ENCODE data around the gene ITGAL. TPM values are rescaled to one million over a fixed set of nuclear protein-coding genes. Genes with fewer than 3 reads are reported as not detected.

The ITGAL gene
- polyA plus RNA-seq, 1 donor (not counting 4 experiments of a cell fraction or from before 2014, with no cell fraction given) = not detected

DNA sequence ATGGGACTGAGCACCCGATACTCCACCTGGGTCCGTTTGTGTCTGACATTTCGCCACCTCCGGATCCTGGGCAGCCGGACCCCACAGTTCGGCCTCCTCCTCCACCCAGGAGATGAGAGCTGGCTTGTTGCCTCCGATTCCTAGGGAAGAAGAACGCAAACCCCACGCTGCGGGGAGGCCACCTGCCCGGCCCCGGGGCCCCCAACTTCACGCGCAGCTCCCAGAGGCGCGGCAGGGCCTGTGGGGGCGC is 85.1 kb downstream of the ITGAL start:
- no peak for DNase-seq (ENCODE audit: low read depth, low spot score)
- Histone ChIP-seq H3K9ac (ENCODE audit: control insufficient read depth, extremely low read depth, insufficient read depth, low read length) (peak overlapping the region; percentile 91), H4K20me1 (ENCODE audit: control insufficient read depth, extremely low read depth, insufficient read depth, low read length) (no peaks in the 10 kb centered on the region), H3K9me3 (ENCODE audit: control insufficient read depth, low read depth, low read length) (no peaks in the 10 kb centered on the region), H3K4me1 (ENCODE audit: control insufficient read depth, extremely low read depth, insufficient read depth, low read length) (peaks cover 11% of the 10 kb centered on the region), H3K4me3 (ENCODE audit: control insufficient read depth in 2 of 3, extremely low read depth in 1 of 3, insufficient read depth in 2 of 3, low read depth in 1 of 3, low read length in 3 of 3) (peak overlapping the region; percentile 70 to 86 (median 83)), H3K27ac (ENCODE audit: control insufficient read depth, insufficient read depth, low read length) (peak overlapping the region; percentile 84), H3K79me2 (ENCODE audit: control insufficient read depth, insufficient read depth, low read length) (peaks cover 18% of the 10 kb centered on the region), H3K36me3 (ENCODE audit: control insufficient read depth in 2 of 2, extremely low read depth in 1 of 2, insufficient read depth in 2 of 2, low read length in 2 of 2) (peaks cover 0 to 8% of the 10 kb centered on the region in 2 experiments), H3K4me2 (ENCODE audit: control insufficient read depth, extremely low read depth, insufficient read depth, low read depth, low read length) (peak overlapping the region; percentile 85), H3K27me3 (ENCODE audit: control insufficient read depth, extremely low read depth, insufficient read depth, low read length) (no peaks in the 10 kb centered on the region), H3K9me1 (ENCODE audit: control insufficient read depth, extremely low read depth, insufficient read depth, low read length) (no peaks in the 10 kb centered on the region), H2AFZ (ENCODE audit: control insufficient read depth, low read length) (peak overlapping the region; percentile 81)
- TF ChIP-seq, protein P1, sequence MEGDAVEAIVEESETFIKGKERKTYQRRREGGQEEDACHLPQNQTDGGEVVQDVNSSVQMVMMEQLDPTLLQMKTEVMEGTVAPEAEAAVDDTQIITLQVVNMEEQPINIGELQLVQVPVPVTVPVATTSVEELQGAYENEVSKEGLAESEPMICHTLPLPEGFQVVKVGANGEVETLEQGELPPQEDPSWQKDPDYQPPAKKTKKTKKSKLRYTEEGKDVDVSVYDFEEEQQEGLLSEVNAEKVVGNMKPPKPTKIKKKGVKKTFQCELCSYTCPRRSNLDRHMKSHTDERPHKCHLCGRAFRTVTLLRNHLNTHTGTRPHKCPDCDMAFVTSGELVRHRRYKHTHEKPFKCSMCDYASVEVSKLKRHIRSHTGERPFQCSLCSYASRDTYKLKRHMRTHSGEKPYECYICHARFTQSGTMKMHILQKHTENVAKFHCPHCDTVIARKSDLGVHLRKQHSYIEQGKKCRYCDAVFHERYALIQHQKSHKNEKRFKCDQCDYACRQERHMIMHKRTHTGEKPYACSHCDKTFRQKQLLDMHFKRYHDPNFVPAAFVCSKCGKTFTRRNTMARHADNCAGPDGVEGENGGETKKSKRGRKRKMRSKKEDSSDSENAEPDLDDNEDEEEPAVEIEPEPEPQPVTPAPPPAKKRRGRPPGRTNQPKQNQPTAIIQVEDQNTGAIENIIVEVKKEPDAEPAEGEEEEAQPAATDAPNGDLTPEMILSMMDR (optimal IDR thresholded peaks at IDR 0.05 in 1 of 3, IDR thresholded peaks at IDR 0.05 in 1 of 3, conservative IDR thresholded peaks at IDR 0.05 in 1 of 3; ENCODE audit: extremely low read depth in 1 of 3, insufficient read depth in 2 of 3, low read length in 3 of 3) = no peak
- TF ChIP-seq EZH2 (IDR thresholded peaks at IDR 0.05; ENCODE audit: low read length) = no peak
- no peak for FAIRE-seq
- dilution Hi-C loops (cut with MboI; ENCODE audit: extremely low pct_ligation_motif_present, low sequenced_read_pairs) = no loop called here

DNA sequence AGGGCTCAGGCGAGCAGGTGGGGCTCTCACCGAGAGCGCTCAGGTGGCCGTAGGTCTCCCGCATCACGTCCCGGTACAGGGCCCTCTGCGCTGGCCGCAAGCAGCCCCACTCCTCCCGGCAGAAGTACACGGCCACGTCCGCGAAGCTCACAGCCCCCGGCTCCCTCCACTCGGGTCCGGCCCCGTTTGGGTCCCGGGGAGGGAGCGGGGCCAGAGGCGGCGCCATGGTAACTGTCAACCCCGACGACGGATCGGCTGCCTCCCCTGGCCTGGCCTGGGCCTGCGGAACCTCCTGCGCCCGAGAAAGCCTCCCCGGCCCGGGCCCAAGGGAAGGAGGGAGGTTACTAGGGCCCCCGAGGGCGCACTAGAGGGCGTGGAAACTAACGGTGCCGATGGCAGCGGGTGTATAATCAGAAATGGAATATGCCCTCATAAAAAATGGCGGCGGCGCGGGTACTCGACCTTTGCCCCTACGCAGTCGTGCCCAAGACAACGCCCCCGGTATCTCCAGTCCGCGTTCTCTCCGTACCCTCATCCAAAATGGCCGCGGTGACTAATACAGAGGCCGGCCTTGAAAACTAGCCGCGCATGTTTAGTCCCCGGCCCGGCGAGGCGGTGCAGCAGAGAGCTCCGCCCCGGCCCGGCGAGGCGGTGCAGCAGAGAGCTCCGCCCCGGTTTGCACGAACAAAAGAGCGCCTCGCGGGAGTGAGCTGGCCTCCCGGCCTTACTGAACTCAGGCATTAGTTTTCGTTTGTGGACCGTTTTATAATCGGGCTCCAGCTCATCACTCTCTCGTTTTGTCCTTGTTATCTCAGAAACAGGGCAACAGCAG is 85.6 kb downstream of the ITGAL start, which contains the start of gene ZNF764:
Gene ZNF764 (minus strand): TSS at position 418 of the 832 bp plus-strand sequence. CDS start 192 bp downstream, at position 226.
- Histone ChIP-seq H3K9me1 (ENCODE audit: control insufficient read depth, extremely low read depth, insufficient read depth, low read length) (no peaks in the 10 kb centered on the region), H3K27me3 (ENCODE audit: control insufficient read depth, extremely low read depth, insufficient read depth, low read length) (no peaks in the 10 kb centered on the region), H3K79me2 (ENCODE audit: control insufficient read depth, insufficient read depth, low read length) (peaks cover 18% of the 10 kb centered on the region), H4K20me1 (ENCODE audit: control insufficient read depth, extremely low read depth, insufficient read depth, low read length) (no peaks in the 10 kb centered on the region), H3K4me1 (ENCODE audit: control insufficient read depth, extremely low read depth, insufficient read depth, low read length) (peaks cover 11% of the 10 kb centered on the region), H2AFZ (ENCODE audit: control insufficient read depth, low read length) (peak within 1 kb of the TSS; percentile 90), H3K4me2 (ENCODE audit: control insufficient read depth, extremely low read depth, insufficient read depth, low read depth, low read length) (peak within 1 kb of the TSS; percentile 85), H3K27ac (ENCODE audit: control insufficient read depth, insufficient read depth, low read length) (peak within 1 kb of the TSS; percentile 84), H3K4me3 (ENCODE audit: control insufficient read depth in 2 of 3, extremely low read depth in 1 of 3, insufficient read depth in 2 of 3, low read depth in 1 of 3, low read length in 3 of 3) (peak within 1 kb of the TSS; percentile 70 to 86 (median 83)), H3K36me3 (ENCODE audit: control insufficient read depth in 2 of 2, extremely low read depth in 1 of 2, insufficient read depth in 2 of 2, low read length in 2 of 2) (peaks cover 0 to 8% of the 10 kb centered on the region in 2 experiments), H3K9me3 (ENCODE audit: control insufficient read depth, low read depth, low read length) (no peaks in the 10 kb centered on the region), H3K9ac (ENCODE audit: control insufficient read depth, extremely low read depth, insufficient read depth, low read length) (peak within 1 kb of the TSS; percentile 91)
- TF ChIP-seq, protein P1 (optimal IDR thresholded peaks at IDR 0.05 in 1 of 3, IDR thresholded peaks at IDR 0.05 in 1 of 3, conservative IDR thresholded peaks at IDR 0.05 in 1 of 3; ENCODE audit: extremely low read depth in 1 of 3, insufficient read depth in 2 of 3, low read length in 3 of 3) = no peak
- TF ChIP-seq EZH2 (IDR thresholded peaks at IDR 0.05; ENCODE audit: low read length) = no peak
- peak; percentile 81 for DNase-seq (ENCODE audit: low read depth, low spot score)
- dilution Hi-C loops (cut with MboI; ENCODE audit: extremely low pct_ligation_motif_present, low sequenced_read_pairs) = no loop called here
- FAIRE-seq = no peak

Data from keratinocyte (primary cell).